Stimulated activated memory B cell treated with anti-CD40 and anti-IgM and Interleukin-4, amounts not matched to agents 10 μg/mL and 1 μg/mL and 100 μg/mL, for 72 hours (primary cell): Measurements from ENCODE around the gene HOXA10.

Experiments used
- ATAC-seq: fragments of 150-1000 bp; cut with Tn5 transposase; 2 replicates; pipeline ENCODE4 v1.10.0; 2021
- H3K27ac Mint-ChIP-seq: one replicate; pipeline ENCODE4 v1.8.0; 2022; ENCODE audit warnings: mild to moderate bottlenecking, mixed read lengths
- H3K27me3 Mint-ChIP-seq: one replicate; pipeline ENCODE4 v1.8.0; 2022; ENCODE audit warnings: mixed read lengths
- H3K36me3 Mint-ChIP-seq: one replicate; pipeline ENCODE4 v1.8.0; 2022; ENCODE audit warnings: mixed read lengths
- H3K4me1 Mint-ChIP-seq: one replicate; pipeline ENCODE4 v1.8.0; 2022; ENCODE audit warnings: mixed read lengths
- H3K4me3 Mint-ChIP-seq: one replicate; pipeline ENCODE4 v1.8.0; 2022; ENCODE audit warnings: mild to moderate bottlenecking, moderate library complexity, mixed read lengths
- H3K9me3 Mint-ChIP-seq: one replicate; pipeline ENCODE4 v1.8.0; 2022; ENCODE audit warnings: mixed read lengths

The HOXA10 gene

DNA sequence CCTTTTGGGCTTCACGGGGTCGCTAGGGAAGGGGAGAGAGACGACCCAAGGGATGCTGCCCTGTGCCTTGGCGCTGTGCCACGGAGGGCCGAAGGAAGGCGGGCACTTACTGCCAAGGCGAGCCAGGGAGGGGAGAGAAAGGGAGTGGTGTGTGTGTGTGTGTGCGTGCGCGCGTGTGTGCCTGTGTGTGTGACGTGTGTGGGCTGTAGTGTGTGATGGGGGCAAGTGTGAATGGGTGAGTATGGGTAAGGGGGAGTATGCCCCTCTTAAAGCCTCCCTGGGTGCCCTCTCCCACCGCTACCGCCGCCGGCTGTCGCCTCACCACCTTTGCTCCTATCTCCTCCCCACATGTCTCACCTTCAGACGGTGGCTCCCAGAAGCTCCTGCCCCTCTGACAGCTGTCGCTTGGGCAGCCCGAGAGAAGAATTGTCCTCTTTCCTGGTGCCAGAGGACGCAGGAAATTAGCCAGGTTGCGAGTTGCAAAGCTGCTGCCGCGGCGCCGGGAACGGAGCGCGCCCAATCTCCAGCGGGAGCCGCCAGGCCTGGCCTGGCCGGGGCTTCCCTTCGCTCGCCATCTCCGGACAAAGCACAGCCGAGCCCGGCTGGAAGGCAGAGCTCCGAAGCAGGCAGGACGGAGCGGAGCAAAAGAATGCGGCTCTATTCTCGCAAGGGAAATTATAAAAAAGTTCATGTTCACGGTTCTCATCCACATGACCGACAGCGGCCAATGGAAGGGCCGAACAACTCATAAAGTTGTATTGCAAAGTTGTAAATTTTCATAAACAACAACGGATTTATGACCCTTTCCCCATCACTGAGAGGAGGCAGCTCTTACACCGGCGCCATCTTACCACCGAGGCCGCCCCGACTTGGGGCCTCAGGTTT is 21.9 kb downstream of the HOXA10 start, which contains the start of gene HOXA3:
Gene HOXA3, minus strand, starts transcription at position 653 of the 885 bp plus-strand sequence. CDS start 41,943 bp downstream, outside the sequence.
- Mint-ChIP-seq H3K36me3 (peaks cover 4% of the 10 kb centered on the region), H3K27me3 (peaks cover 99% of the 10 kb centered on the region), H3K9me3 (peaks cover 3% of the 10 kb centered on the region), H3K27ac (peak within 1 kb of the TSS; percentile 14), H3K4me3 (peak within 1 kb of the TSS; percentile 75), H3K4me1 (peaks cover 49% of the 10 kb centered on the region)
- no peak for ATAC-seq

DNA sequence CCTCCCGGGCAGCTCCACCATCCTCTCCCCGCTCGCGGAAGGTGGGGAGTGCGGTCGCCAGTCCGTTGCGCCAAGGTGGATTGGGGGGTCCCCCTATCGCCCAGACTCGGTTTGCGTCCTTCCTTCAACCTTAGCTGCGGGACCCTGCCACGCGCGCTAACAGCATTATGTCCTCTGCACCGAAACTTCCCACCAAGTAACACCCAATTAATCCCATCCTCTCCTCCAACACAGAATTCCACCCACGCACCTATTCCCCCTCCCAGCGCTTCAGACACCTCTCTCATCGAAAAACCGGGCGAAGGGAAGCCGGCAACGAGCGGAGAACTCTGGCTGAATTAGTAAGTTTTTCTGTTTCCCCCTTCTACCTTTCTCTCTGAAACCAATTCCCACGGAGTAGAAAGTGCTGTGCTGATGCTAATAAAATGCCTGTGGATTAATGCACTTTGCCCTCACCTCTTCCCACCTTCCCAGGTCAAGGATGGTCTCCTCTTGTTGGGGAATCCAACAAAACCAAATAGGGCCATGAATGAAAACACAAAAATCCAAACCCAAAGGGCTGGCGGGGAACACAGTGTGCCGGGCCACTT is 22.7 kb downstream of the HOXA10 start:
- Mint-ChIP-seq H3K4me3 (peak overlapping the region; percentile 75), H3K27ac (peak overlapping the region; percentile 14), H3K4me1 (peaks cover 50% of the 10 kb centered on the region)

DNA sequence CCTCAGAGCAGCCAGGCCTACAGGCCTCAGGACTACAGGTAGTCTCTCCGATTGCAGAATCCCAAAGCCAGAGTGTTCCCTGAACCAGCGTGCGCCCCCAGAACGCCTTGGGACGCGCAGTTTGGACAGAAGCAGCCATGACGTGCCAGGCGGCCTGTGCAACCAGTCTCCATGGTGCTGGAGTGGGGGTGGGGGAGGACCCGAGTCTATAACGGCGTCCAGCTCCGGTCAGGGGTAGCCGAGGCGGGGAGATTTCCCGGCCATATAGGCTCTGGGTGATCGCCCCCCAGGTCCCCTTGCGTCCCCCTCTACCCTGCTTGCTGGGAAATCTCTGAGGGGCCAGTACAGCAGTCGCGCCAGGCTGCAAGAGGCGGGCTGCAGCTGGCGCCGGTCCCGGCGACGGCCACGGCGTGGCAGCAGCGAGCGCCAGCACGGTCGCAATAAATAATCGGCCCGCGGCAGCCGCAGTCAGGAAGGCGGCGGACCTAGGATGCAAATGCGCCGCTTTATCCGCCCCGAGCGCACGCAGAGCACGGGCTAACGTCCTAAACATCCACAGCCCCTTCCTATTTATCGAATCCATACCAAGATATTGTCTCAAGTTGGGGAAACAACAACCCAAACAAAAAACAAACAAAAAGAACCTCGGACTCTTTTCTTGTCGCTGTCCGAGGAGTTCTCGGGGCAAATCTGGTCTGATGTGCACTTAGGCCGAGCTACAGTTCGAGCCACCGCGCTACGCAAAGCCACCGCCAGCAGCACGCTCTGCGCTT is 23.4 kb downstream of the HOXA10 start:
- H3K36me3 Mint-ChIP-seq: peaks cover 4% of the 10 kb centered on the region
- H3K27me3 Mint-ChIP-seq: peaks cover 99% of the 10 kb centered on the region
- H3K4me3 Mint-ChIP-seq: peak overlapping the region; percentile 75
- peak; percentile 81 for ATAC-seq
- peaks cover 50% of the 10 kb centered on the region for H3K4me1 Mint-ChIP-seq
- peak overlapping the region; percentile 14 for H3K27ac Mint-ChIP-seq
- peaks cover 3% of the 10 kb centered on the region for H3K9me3 Mint-ChIP-seq

More for the DNA sequence above, 22.7 kb downstream of the HOXA10 start:
- Mint-ChIP-seq H3K27me3 (peaks cover 99% of the 10 kb centered on the region), H3K9me3 (peaks cover 3% of the 10 kb centered on the region), H3K36me3 (peaks cover 4% of the 10 kb centered on the region)
- no peak for ATAC-seq

DNA sequence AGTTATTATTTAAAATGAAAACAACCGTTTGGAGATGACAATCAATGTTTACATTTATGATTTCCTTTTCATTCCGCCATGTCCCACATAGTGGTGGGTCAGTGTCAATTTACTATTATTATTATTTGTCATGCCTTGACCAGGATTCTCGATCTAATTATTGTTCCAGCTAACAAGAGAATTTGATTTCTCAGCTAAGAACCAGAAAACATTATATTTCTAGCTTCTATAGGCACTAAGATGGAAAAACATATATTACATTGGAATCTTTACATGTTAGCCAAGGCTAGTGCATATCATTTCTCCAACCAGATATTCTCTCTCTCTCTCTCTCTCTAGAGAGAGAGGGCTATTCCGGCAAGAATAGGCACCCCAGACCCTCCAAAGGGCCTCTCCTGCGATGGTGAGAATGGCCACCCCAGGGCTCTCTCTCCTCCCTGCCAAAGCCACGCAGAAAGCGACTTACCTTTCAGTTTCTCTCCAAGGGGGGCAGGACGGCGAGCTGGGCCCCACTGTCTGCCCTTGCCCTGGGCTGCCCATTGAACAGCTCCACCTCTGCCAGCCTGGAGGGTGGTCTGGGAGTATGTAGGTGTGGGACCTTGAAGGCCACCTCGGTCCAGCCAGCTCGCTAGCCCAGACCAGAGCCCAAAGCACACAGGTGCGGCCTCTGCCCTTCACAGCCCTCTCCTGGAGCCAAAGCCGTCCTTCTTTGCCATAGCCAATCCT is 24.1 kb downstream of the HOXA10 start:
- Mint-ChIP-seq H3K4me3 (peak overlapping the region; percentile 75), H3K27ac (peak overlapping the region; percentile 14), H3K4me1 (peaks cover 43% of the 10 kb centered on the region), H3K9me3 (peaks cover 3% of the 10 kb centered on the region), H3K27me3 (peaks cover 99% of the 10 kb centered on the region), H3K36me3 (peaks cover 4% of the 10 kb centered on the region)
- no peak for ATAC-seq

DNA sequence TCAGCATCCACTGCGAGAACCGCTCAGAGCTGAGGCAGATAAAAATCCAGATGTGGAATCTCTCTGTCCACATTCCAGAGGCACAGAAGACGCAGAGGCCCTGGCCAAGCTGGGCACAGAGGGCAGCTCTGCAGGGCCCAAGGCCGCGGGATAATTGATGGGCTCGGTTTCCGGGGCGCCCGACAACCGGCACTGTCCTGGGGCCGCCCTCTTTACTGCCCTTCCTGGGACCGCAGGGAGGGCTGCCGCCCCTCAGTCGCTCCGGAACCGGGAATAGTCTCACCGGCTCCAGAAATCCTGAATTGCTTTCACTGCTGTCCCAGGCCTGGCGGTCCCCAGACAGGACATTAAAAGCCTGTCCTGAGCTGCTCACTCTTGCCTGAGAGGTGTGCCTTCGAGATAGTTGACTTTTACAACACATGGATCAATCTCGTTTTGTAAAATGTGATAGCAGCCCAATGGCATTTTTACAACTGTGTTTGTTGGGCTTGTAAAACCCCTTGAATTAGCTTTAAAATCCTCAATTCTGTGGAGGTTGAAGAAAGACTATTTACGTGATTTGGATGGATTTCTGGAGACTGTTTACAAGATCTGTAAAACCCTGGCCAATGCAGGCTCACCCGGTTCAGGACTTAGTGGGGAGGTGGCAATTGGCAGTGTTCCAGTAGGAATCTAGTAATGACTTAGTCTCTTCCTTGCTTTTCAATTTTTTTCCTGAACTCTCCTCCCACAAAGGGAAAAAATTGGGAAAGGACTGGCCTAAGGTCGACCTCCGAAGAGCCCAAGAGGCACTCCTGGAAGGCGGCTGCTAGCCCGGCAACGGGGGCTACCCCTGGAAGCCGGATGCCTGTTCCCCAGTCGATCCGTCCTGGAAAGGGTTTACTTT is 25.1 kb downstream of the HOXA10 start:
- ATAC-seq: no peak
- Mint-ChIP-seq H3K9me3 (no peaks in the 10 kb centered on the region), H3K4me1 (peaks cover 34% of the 10 kb centered on the region), H3K27ac (no peak overlapping the region), H3K27me3 (peaks cover 94% of the 10 kb centered on the region), H3K36me3 (no peaks in the 10 kb centered on the region), H3K4me3 (no peak overlapping the region)

DNA sequence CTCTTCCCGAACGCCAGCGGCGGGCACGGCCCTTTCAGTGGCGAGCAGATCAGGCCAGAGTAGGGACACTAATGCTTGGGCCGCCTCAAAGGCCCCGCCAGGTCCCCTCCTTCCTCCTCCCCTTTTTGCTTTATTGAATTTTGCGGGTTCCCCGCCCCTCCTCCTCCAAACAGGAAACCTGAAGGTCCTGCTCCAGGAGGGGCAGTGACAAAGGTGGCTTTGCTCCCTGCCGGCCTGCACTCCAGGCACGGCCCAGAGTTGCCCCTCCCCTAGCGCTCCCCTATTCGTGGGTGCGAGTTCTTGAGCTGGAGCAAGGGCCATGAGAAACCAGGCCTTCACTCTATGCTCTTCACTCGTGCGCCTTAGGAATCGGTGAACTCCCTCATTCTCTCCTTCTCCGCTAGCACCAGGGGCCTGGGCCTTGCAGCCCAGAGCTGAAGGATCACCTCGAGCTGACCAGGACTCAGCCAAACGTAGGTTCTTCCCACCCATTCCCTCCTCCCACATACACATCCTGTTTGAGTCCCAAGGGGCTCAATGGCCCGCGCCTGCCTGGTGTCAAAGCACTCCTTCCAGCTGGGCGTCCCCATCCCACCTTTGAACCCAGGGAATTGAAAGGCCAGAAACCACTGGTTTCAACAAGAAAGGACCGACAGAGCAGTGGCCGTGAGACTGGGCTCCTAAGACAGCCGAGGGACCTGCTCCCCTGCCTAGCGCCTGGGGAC is 25.9 kb downstream of the HOXA10 start:
- H3K27me3 Mint-ChIP-seq: peaks cover 86% of the 10 kb centered on the region
- peak overlapping the region; percentile 60 for H3K4me3 Mint-ChIP-seq
- no peaks in the 10 kb centered on the region for H3K9me3 Mint-ChIP-seq
- H3K36me3 Mint-ChIP-seq: no peaks in the 10 kb centered on the region
- ATAC-seq: no peak
- peaks cover 34% of the 10 kb centered on the region for H3K4me1 Mint-ChIP-seq
- no peak overlapping the region for H3K27ac Mint-ChIP-seq

DNA sequence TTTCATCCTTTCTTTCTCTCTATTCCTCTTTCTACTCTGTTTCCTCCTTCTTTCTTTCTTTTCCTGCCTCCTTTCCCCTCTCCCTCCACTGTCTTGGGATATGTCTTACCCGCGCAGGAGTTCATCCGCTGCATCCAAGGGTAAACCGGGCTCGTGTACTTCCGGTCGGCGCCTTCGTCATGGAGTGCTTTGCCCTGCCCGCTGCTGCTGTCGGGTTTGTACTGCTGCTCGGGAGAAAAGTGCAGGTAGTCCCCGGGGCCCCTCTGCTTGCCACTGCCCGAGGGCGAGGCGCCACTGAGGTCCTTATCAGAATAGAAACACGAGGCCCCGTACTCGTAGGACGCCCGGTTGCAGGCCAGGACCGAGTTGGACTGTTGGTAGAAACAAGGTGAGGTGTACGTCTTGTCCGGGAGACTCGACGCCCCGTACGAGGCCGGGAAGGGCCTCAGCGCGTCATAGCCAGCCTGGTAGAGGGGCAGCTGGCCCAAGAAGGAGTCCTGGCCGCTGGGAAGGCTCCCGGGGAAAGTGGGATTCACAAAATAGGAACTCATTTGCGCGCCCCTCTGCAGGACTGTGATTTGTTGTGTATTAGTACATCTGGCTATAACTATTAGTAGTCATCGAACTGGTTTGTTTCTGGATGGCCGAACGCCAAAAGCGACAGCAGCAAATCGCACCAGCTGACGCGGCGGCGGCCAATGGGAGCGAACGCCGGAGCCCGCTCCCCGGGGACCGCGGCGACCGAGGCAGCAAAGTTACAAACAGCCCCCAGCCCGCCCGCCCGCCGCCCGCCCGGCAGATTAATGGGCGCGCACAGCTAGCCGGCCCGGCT is 26.7 kb downstream of the HOXA10 start, which contains the start of gene HOXA6:
Gene HOXA6, minus strand, starts transcription at position 576 of the 832 bp plus-strand sequence. Its CDS starts 25 bp downstream, at position 551.
- Mint-ChIP-seq H3K9me3 (no peaks in the 10 kb centered on the region), H3K4me3 (peak within 1 kb of the TSS; percentile 60), H3K36me3 (no peaks in the 10 kb centered on the region), H3K27ac (no peak within 1 kb of the TSS), H3K27me3 (peaks cover 86% of the 10 kb centered on the region), H3K4me1 (peaks cover 38% of the 10 kb centered on the region)
- ATAC-seq: no peak

DNA sequence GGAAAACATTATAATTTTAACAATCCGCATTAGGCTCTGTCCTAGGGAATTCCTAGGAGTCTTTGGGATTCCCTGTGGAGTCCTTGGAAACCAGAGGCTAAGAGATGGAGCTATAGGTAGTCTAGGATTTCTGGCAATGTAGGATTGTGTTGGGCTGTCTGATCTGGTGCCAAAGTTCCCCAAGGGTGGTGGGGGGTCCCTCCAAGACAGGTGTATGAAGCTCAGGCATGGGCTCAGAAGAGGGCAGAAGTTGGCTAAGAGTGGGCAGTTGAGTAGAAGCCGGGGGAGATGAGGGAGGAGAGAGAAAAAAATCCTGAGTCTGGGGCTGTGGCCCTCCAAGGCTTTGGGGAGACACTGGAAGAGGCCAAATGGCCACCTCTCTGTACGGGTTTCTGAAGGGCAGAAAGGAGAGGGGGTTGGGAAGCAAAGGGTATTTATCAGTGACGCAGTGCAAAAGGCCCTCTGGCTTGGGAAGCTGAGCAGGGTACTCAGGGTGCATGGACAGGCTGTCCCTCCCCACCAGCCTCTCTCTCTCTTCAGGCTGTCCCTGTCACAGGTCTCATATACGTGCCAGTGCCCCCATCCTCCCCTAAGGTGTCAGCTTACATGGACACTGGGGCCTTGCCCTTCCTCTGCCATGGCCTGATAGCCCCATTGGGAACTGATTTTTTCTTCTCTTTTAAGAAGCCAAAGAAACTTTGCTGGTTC is 27.5 kb downstream of the HOXA10 start:
- Mint-ChIP-seq H3K27ac (no peak overlapping the region), H3K27me3 (peaks cover 86% of the 10 kb centered on the region), H3K4me1 (peaks cover 32% of the 10 kb centered on the region), H3K36me3 (no peaks in the 10 kb centered on the region), H3K4me3 (no peak overlapping the region), H3K9me3 (no peaks in the 10 kb centered on the region)
- ATAC-seq: no peak

DNA sequence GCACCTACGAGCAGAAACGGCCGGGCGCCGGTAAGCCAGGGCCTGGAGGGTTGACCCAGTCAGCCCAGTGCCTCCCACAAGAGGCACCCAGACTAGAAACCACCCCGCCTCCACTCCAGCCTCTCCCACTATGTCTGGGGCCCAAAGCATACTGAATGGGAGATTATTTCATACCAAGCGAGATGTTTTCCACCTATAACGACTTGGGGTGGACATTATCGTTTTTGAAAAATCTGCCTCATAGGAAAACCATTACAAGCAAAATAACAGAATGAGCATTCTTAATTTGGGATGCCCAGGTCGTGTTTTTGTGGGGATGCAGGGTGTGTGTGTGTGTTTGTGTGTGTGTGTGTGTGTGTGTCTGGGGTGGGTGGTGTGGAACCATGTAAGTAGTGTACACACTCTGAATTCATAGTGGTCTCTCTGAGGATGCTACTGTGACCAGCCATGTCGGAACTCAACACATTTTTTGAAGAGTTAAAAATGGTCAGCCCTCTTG is 28.2 kb downstream of the HOXA10 start:
- Mint-ChIP-seq H3K4me3 (no peak overlapping the region), H3K27me3 (peaks cover 82% of the 10 kb centered on the region), H3K9me3 (no peaks in the 10 kb centered on the region), H3K27ac (no peak overlapping the region), H3K36me3 (no peaks in the 10 kb centered on the region), H3K4me1 (peaks cover 25% of the 10 kb centered on the region)
- no peak for ATAC-seq

DNA sequence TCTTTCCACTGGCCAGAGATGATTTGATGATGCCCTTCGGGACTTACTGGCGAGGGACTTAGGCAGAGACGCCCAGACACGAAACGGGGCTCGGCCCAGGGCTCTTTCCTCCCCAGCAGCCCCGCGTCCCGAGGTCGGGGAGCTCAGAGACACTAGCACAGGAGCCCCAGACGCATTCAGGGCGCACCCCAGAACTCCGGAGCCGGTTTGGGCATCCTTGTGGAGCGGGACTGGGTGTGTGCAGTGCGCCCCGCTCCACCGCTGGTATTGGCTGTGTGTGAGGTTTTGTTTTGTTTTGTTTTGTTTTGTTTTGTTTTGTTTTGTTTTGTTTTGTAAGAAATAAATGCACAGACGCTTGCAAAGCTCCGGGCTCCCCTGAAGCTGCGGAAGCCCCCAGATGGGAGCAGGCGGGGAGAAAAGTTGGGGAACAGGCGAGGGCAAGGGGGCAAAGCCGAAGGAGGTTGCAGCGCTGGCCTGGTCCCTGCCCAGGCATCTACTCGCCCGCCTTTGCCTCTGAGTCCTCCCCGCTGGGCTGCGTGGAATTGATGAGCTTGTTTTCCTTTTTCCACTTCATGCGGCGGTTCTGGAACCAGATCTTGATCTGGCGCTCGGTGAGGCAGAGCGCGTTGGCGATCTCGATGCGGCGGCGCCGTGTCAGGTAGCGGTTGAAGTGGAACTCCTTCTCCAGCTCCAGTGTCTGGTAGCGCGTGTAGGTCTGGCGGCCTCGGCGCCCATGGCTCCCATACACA is 28.8 kb downstream of the HOXA10 start:
- H3K27me3 Mint-ChIP-seq: peaks cover 77% of the 10 kb centered on the region
- no peak overlapping the region for H3K27ac Mint-ChIP-seq
- H3K36me3 Mint-ChIP-seq: no peaks in the 10 kb centered on the region
- ATAC-seq: no peak
- no peak overlapping the region for H3K4me3 Mint-ChIP-seq
- peaks cover 18% of the 10 kb centered on the region for H3K4me1 Mint-ChIP-seq
- H3K9me3 Mint-ChIP-seq: no peaks in the 10 kb centered on the region

DNA sequence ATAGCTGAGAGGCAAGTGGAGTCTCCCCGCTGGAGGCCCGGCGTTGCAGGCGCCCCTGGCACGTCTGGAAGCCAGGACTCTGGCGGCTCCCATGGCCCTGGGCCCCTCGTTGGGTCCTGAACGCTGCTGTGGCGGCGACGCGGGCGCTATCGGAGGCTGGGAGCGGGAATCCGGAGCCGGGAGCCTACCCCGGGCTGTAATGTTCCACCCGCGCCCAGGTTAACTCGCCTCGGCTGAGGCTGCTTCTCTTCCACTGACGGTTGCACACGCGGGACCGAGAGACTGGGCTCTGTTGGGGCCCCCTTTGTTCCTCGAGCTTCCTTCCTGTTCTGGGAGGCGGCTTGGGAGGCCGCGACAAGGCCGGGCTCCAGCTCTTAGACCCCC is 29.3 kb downstream of the HOXA10 start:
- Mint-ChIP-seq H3K27ac (no peak overlapping the region), H3K36me3 (no peaks in the 10 kb centered on the region), H3K9me3 (no peaks in the 10 kb centered on the region), H3K4me1 (peaks cover 16% of the 10 kb centered on the region), H3K27me3 (peaks cover 77% of the 10 kb centered on the region), H3K4me3 (no peak overlapping the region)
- no peak for ATAC-seq
